ENCODE results near the gene PTPN14. TPM values are rescaled to one million over a fixed set of nuclear protein-coding genes. Genes with fewer than 3 reads are reported as not detected.

Gene PTPN14
- polyA plus RNA-seq, 1 experiment = 29.4 TPM

DNA sequence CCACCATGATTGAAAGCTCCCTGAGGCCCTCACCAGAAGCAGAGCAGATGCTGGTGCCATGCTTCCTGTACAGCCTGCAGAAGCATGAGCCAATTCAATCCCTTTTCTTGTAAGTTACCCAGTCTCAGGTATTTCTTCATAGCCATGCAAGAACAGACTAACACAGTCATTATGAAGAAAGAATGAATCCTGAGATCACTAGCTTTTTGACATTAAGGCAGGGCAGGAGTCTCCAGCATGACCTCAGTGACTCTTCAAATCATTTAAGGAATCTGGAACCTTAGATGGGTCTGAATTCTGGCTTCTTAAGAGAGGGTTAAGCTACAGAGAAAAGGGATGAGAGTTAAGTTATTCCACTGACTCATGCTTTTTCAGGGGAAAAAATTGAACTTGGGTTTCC is 79.0 kb downstream of the PTPN14 start:
- H3K27me3 ChIP-seq (ENCODE audit: control insufficient read depth, insufficient read depth, low read length) = no peaks in the 10 kb centered on the region
- ChIA-PET CTCF (interaction anchor here (1.4 to 2.4 kb wide), 2 partner anchors 10 to 112 kb away, joined by 3 to 6 read pairs; no protein-coding TSS in a partner anchor), POLR2A (interaction anchor here (0.6 kb wide), 1 partner anchor 1243 kb away, joined by 4 read pairs; no protein-coding TSS in a partner anchor)
- DNase-seq (ENCODE audit: low read depth) = no peak
- no peaks in the 10 kb centered on the region for H3K36me3 ChIP-seq (ENCODE audit: control insufficient read depth, insufficient read depth, low read length)
- H3K4me3 ChIP-seq (ENCODE audit: low read depth, low read length) = no peak overlapping the region
- TF ChIP-seq, protein P1, sequence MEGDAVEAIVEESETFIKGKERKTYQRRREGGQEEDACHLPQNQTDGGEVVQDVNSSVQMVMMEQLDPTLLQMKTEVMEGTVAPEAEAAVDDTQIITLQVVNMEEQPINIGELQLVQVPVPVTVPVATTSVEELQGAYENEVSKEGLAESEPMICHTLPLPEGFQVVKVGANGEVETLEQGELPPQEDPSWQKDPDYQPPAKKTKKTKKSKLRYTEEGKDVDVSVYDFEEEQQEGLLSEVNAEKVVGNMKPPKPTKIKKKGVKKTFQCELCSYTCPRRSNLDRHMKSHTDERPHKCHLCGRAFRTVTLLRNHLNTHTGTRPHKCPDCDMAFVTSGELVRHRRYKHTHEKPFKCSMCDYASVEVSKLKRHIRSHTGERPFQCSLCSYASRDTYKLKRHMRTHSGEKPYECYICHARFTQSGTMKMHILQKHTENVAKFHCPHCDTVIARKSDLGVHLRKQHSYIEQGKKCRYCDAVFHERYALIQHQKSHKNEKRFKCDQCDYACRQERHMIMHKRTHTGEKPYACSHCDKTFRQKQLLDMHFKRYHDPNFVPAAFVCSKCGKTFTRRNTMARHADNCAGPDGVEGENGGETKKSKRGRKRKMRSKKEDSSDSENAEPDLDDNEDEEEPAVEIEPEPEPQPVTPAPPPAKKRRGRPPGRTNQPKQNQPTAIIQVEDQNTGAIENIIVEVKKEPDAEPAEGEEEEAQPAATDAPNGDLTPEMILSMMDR (IDR thresholded peaks at IDR 0.05; ENCODE audit: insufficient read depth, low read depth, low read length) = no peak

DNA sequence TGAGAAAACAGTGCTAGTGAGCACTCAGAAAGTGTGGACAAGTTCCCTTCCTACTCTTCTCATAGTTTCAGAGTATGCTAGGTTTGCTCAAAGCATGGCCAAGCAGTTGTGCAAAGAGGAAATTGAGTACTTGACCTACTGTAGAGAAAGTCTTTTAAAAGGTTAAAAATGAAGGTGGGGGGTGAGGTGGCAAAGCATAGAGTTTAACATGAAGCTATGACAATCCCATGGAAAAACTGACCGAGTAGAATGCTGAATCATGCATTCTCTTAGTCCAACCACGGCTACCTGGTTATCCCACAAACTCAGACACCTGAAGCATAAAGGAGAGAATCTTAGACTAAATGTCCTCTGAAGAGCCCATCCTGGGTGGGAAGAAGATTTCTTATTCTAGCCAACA is 79.9 kb downstream of the PTPN14 start:
- Histone ChIP-seq H3K36me3 (ENCODE audit: control insufficient read depth, insufficient read depth, low read length) (no peaks in the 10 kb centered on the region), H3K27me3 (ENCODE audit: control insufficient read depth, insufficient read depth, low read length) (no peaks in the 10 kb centered on the region), H3K4me3 (ENCODE audit: low read depth, low read length) (no peak overlapping the region)
- DNase-seq (ENCODE audit: low read depth) = no peak
- CTCF ChIA-PET = interaction anchor here (0.8 to 1.4 kb wide), 2 partner anchors 16 to 113 kb away, joined by 3 read pairs; no protein-coding TSS in a partner anchor
- POLR2A ChIA-PET = no interaction called here
- TF ChIP-seq, protein P1 (IDR thresholded peaks at IDR 0.05; ENCODE audit: insufficient read depth, low read depth, low read length) = no peak

DNA sequence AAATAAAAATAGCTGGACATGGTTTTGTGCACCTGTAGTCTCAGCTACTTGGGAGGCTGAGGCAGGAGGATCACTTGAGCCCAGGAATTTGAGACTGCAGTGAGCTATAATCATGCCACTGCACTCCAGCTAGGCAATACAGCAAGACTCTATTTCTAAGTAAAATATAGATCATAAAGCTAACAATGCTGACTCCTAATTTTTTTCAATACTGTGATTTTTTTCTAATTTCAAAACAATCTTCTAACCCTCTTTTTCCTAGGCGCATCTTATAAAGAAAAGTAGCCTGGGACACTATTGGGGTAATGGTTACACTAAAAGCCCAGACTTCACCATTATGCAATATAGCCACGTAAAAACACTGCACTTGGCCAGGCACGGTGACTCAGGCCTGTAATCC is 81.3 kb downstream of the PTPN14 start:
- POLR2A ChIA-PET = no interaction called here
- CTCF ChIA-PET = interaction anchor here (0.8 to 1.3 kb wide), 2 partner anchors 13 to 17 kb away, joined by 3 to 4 read pairs; no protein-coding TSS in a partner anchor
- H3K4me3 ChIP-seq (ENCODE audit: low read depth, low read length) = no peak overlapping the region

DNA sequence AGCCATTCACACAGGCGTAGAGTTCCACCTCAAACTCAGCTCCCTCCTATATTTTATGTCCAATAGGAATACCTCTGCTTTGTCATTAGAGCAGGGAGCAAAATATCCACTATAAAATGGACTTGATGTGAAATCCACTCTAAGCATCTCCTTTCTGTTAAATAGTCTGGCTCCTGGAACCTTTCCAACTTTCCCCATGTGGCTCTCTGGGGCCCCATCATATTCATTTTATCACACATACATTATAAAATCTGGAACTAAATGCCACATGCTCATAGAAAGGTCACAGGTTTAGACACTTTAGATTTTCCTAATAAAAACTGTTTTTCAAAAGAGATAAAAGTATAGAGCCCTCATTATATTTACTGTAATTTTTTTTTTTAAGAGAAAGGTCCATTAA is 82.1 kb downstream of the PTPN14 start:
- ChIA-PET CTCF (interaction anchor here (1.3 kb wide), 1 partner anchor 17 kb away, joined by 3 read pairs; no protein-coding TSS in a partner anchor), POLR2A (no interaction called here)
- Histone ChIP-seq H3K27me3 (ENCODE audit: control insufficient read depth, insufficient read depth, low read length) (no peaks in the 10 kb centered on the region), H3K36me3 (ENCODE audit: control insufficient read depth, insufficient read depth, low read length) (no peaks in the 10 kb centered on the region), H3K4me3 (ENCODE audit: low read depth, low read length) (no peak overlapping the region)
- TF ChIP-seq, protein P1 (IDR thresholded peaks at IDR 0.05; ENCODE audit: insufficient read depth, low read depth, low read length) = no peak
- no peak for DNase-seq (ENCODE audit: low read depth)

More for the DNA sequence above, 81.3 kb downstream of the PTPN14 start:
- Histone ChIP-seq H3K27me3 (ENCODE audit: control insufficient read depth, insufficient read depth, low read length) (no peaks in the 10 kb centered on the region), H3K36me3 (ENCODE audit: control insufficient read depth, insufficient read depth, low read length) (no peaks in the 10 kb centered on the region)
- no peak for DNase-seq (ENCODE audit: low read depth)
- TF ChIP-seq, protein P1 (IDR thresholded peaks at IDR 0.05; ENCODE audit: insufficient read depth, low read depth, low read length) = no peak

DNA sequence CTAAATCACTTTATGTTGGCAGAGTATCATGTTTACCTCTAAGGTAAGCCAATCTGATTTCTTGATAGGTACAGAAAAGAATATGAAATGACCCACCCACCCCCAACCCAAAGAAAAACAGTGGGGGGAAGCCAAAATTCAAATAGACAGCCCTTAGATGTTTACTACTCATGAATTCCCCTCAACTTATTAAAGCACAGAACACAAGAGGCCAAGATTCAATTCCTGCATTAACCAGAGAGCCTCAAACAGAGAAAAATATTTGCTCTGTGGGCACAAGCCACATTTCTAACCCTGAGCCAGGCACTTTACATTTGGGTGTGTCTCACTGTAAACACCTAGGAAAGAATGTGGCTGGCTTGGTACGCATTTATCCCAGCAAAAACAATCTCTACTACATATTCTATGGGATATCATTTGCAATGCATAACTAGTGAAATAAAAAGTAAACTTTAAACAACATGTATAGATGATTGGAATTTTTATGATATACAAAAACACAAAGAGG is 84.3 kb downstream of the PTPN14 start:
- TF ChIP-seq, protein P1 (IDR thresholded peaks at IDR 0.05; ENCODE audit: insufficient read depth, low read depth, low read length) = no peak
- no peak for DNase-seq (ENCODE audit: low read depth)
- H3K4me3 ChIP-seq (ENCODE audit: low read depth, low read length) = no peak overlapping the region
- ChIA-PET POLR2A (no interaction called here), CTCF (interaction anchor here (0.9 kb wide), 1 partner anchor 12 kb away, joined by 3 read pairs; no protein-coding TSS in a partner anchor)
- peaks cover 2% of the 10 kb centered on the region; the same call in 1 of the 2 replicates for H3K36me3 ChIP-seq (ENCODE audit: control insufficient read depth, insufficient read depth, low read length)
- no peaks in the 10 kb centered on the region for H3K27me3 ChIP-seq (ENCODE audit: control insufficient read depth, insufficient read depth, low read length)

Measured in BJ (cell line).